ENCODE measurements around the gene CDC16. TPM values are rescaled to one million over a fixed set of nuclear protein-coding genes. Genes with fewer than 3 reads are reported as not detected.

CDC16 gene
- total RNA-seq, 4 donors from 2014 or later: 18.5 to 22.2 (median 20.5) TPM

- ATAC-seq: no peak
- peak in 1 of 2 donors; percentile 18 for DNase-seq
These were observed 78.6 kb downstream of the CDC16 start for GRCh38 chr13:114313061-114313860.

GRCh38 chr13:114314074-114314912, 79.6 kb downstream of the CDC16 start, which contains the start of gene CHAMP1:
TSS of gene CHAMP1 (plus strand) at chr13:114314503. CDS start at chr13:114323843, 9,340 bp downstream.
- H3K4me1 ChIP-seq: peaks cover 20 to 28% of the 10 kb centered on the region in 2 donors
- in situ Hi-C loops (cut with MboI; ENCODE audit: low sequenced_read_pairs in 4 of 4): no loop called here
- intact Hi-C loops (cut with DNase I; ENCODE audit: low total_unique reads): loop anchor here (1.0 kb wide), 1 partner anchor 33 kb away; the partner anchor contains the start of gene UPF3A

More at GRCh38 chr13:114313061-114313860, 78.6 kb downstream of the CDC16 start:
- no peaks in the 10 kb centered on the region for H3K9me3 ChIP-seq
- no peaks in the 10 kb centered on the region for H3K36me3 ChIP-seq
- H3K4me3 ChIP-seq: peak overlapping the region; percentile 70 to 80 (median 74)
- peaks cover 15 to 20% of the 10 kb centered on the region in 2 donors for H3K4me1 ChIP-seq
- H3K27ac ChIP-seq: peak overlapping the region; percentile 85 to 91 (median 86)
- TF ChIP-seq CTCF (IDR thresholded peaks at IDR 0.05 in 4 of 5, conservative IDR thresholded peaks at IDR 0.05 in 1 of 5): no peak
- no peak for TF ChIP-seq POLR2A (IDR thresholded peaks at IDR 0.05)
- H3K27me3 ChIP-seq: no peaks in the 10 kb centered on the region
- intact Hi-C loops (cut with DNase I; ENCODE audit: low total_unique reads): no loop called here
- in situ Hi-C loops (cut with MboI; ENCODE audit: low sequenced_read_pairs in 4 of 4): no loop called here

GRCh38 chr13:114315074-114315785, 80.5 kb downstream of the CDC16 start:
- Histone ChIP-seq H3K27me3 (no peaks in the 10 kb centered on the region), H3K27ac (peak overlapping the region; percentile 85 to 91 (median 86)), H3K4me1 (peaks cover 27 to 34% of the 10 kb centered on the region in 2 donors), H3K4me3 (peak overlapping the region; percentile 70 to 80 (median 74)), H3K9me3 (no peaks in the 10 kb centered on the region), H3K36me3 (no peaks in the 10 kb centered on the region)
- TF ChIP-seq POLR2A (IDR thresholded peaks at IDR 0.05): no peak
- no peak for TF ChIP-seq CTCF (IDR thresholded peaks at IDR 0.05 in 4 of 5, conservative IDR thresholded peaks at IDR 0.05 in 1 of 5)
- intact Hi-C loops (cut with DNase I; ENCODE audit: low total_unique reads): no loop called here
- in situ Hi-C loops (cut with MboI; ENCODE audit: low sequenced_read_pairs in 4 of 4): no loop called here
- no peak for DNase-seq
- ATAC-seq: no peak

More at GRCh38 chr13:114314074-114314912, 79.6 kb downstream of the CDC16 start, which contains the start of gene CHAMP1:
- peak within 1 kb of the TSS; percentile 70 to 80 (median 74) for H3K4me3 ChIP-seq
- no peaks in the 10 kb centered on the region for H3K27me3 ChIP-seq
- TF ChIP-seq CTCF (IDR thresholded peaks at IDR 0.05 in 4 of 5, conservative IDR thresholded peaks at IDR 0.05 in 1 of 5): no peak
- peak; percentile 84 to 88 for TF ChIP-seq POLR2A (IDR thresholded peaks at IDR 0.05)
- no peaks in the 10 kb centered on the region for H3K36me3 ChIP-seq
- DNase-seq (peak; percentile 90 to 95), ATAC-seq (peak; percentile 93 to 94)
- no peaks in the 10 kb centered on the region for H3K9me3 ChIP-seq
- peak within 1 kb of the TSS; percentile 85 to 91 (median 86) for H3K27ac ChIP-seq

GRCh38 chr13:114318624-114319023, 83.9 kb downstream of the CDC16 start:
- no peak overlapping the region for H3K27ac ChIP-seq
- peaks cover 23 to 28% of the 10 kb centered on the region in 2 donors for H3K4me1 ChIP-seq
- peaks cover 0 to 25% of the 10 kb centered on the region in 2 donors for H3K36me3 ChIP-seq
- no peaks in the 10 kb centered on the region for H3K9me3 ChIP-seq
- in situ Hi-C loops (cut with MboI; ENCODE audit: low sequenced_read_pairs in 4 of 4) (no loop called here), intact Hi-C loops (cut with DNase I; ENCODE audit: low total_unique reads) (no loop called here)
- DNase-seq (no peak), ATAC-seq (no peak)
- no peak for TF ChIP-seq POLR2A (IDR thresholded peaks at IDR 0.05)
- no peak for TF ChIP-seq CTCF (IDR thresholded peaks at IDR 0.05 in 4 of 5, conservative IDR thresholded peaks at IDR 0.05 in 1 of 5)
- H3K4me3 ChIP-seq: no peak overlapping the region
- H3K27me3 ChIP-seq: no peaks in the 10 kb centered on the region

All from gastrocnemius medialis (tissue), 4 donors.